MM.1S (cell line): Measurements from ENCODE around the gene MROH2A.

ENCODE experiments used
- DNase-seq: peaks from one replicate; pipeline ENCODE4 v3.0.0-alpha.2; 2015
- H2AFZ ChIP-seq: fragments of 300-600 bp; sonication (generic); 2 replicates; pipeline ENCODE4 v1.6.0; 2016; ENCODE audit warnings: antibody characterized with exemption, low read length
- H3F3A ChIP-seq: fragments of 300-600 bp; sonication (generic); 2 replicates; pipeline ENCODE4 v1.6.1; 2016; ENCODE audit warnings: mild to moderate bottlenecking, antibody characterized with exemption, low read length, moderate library complexity, mixed read lengths; ENCODE audit not compliant: insufficient read depth
- H3K27ac ChIP-seq: fragments of 300-600 bp; sonication (generic); 2 replicates; pipeline ENCODE4 v1.5.1; 2016; ENCODE audit warnings: mild to moderate bottlenecking, low read length
- H3K27me3 ChIP-seq: fragments of 300-600 bp; sonication (generic); replicated peaks from 2 replicates; pipeline ENCODE4 v1.6.0; 2016; ENCODE audit warnings: low read length; ENCODE audit not compliant: insufficient read depth
- H3K36me3 ChIP-seq: fragments of 300-600 bp; sonication (generic); replicated peaks from 2 replicates; pipeline ENCODE4 v1.6.1; 2016; ENCODE audit warnings: mild to moderate bottlenecking, low read length, mixed read lengths; ENCODE audit not compliant: insufficient read depth
- H3K4me1 ChIP-seq: fragments of 300-600 bp; sonication (generic); 2 replicates; pipeline ENCODE4 v1.6.1; 2016; ENCODE audit warnings: low read length, mixed read lengths
- H3K4me2 ChIP-seq: fragments of 300-600 bp; sonication (generic); 2 replicates; pipeline ENCODE4 v1.6.0; 2016; ENCODE audit warnings: low read depth, low read length
- H3K4me3 ChIP-seq: fragments of 300-600 bp; sonication (generic); 2 replicates; pipeline ENCODE4 v1.5.1; 2016; ENCODE audit warnings: low read length, mixed read lengths
- H3K79me2 ChIP-seq: fragments of 300-600 bp; sonication (generic); 2 replicates; pipeline ENCODE4 v1.6.1; 2016; ENCODE audit warnings: mixed run types, low read length, mixed read lengths
- H3K9ac ChIP-seq: fragments of 300-600 bp; sonication (generic); 2 replicates; pipeline ENCODE4 v1.6.1; 2016; ENCODE audit warnings: low read length, mixed read lengths
- H3K9me2 ChIP-seq: fragments of 300-600 bp; sonication (generic); replicated peaks from 2 replicates; pipeline ENCODE4 v1.6.1; 2016; ENCODE audit warnings: mild to moderate bottlenecking, low read length, mixed read lengths; ENCODE audit not compliant: insufficient read depth
- H3K9me3 ChIP-seq: fragments of 300-600 bp; sonication (generic); replicated peaks from 2 replicates; pipeline ENCODE4 v1.6.1; 2016; ENCODE audit warnings: mild to moderate bottlenecking, low read length, mixed read lengths; ENCODE audit not compliant: insufficient read depth
- H4K20me1 ChIP-seq: fragments of 300-600 bp; sonication (generic); 2 replicates; pipeline ENCODE4 v1.6.1; 2016; ENCODE audit warnings: mild to moderate bottlenecking, low read length, moderate library complexity, mixed read lengths; ENCODE audit not compliant: insufficient read depth
- EZH2 ChIP-seq: fragments of 300-600 bp; sonication (generic); optimal IDR thresholded peaks from 2 replicates; pipeline ENCODE3; 2017; ENCODE audit warnings: low read depth, mild to moderate bottlenecking, antibody characterized with exemption, low read length, mixed read lengths
- EZH2phosphoT487 ChIP-seq: fragments of 300-600 bp; sonication (generic); IDR thresholded peaks from 2 replicates; pipeline ENCODE4 v1.6.1; 2018; ENCODE audit warnings: antibody characterized with exemption, low read length
- TF ChIP-seq, protein P1 (sequence below): fragments of 300-600 bp; sonication (generic); IDR thresholded peaks from 2 replicates; pipeline ENCODE4 v1.5.1; 2016; ENCODE audit warnings: antibody characterized with exemption, low read length, mixed read lengths

Gene MROH2A

DNA sequence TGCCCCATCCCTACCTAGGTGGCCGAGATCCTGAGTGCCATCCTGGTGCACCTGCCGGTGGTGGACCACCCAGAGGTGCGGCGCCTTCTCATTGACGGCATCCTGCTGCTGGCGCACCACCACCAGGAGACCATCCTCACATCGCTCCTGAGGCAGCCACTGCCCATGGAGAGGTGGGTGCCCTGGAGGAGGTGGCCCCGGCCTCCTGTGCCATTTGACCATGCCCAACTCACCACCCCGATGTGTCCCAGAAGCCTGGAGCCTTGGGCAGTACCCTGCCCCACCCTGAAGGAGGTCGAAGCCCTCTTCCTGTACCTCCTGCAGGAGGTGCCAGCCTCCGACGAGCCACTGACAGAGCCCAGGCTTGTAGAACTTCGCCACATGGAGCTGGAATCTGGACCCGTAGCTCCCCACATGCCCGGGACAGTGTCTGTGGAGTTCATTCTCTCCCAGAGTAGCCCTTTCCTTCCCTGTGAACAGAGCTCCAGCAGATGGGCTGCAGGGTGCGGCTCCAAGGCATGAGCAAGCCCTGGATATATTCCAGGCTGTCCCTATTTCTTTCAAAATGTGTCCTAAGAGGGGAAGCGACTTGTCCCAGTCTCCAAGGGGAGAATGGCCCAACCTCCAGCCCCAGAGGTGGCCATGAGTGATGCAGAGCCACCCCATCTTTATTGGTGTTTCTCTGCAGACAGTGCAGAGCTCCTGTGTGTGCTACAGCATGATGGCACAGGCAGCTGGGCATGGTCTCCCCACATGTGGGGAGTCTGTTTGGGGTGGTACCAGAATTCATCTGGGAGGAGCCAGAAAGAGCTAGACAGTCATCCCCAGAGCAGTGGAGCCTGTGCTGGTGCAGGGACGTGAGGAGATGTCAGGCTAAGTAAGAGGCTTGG lies 42.0 kb downstream of the MROH2A start:
- H3K9me2 ChIP-seq: no peaks in the 10 kb centered on the region
- no peak overlapping the region for H3K4me3 ChIP-seq
- H3K27ac ChIP-seq: no peak overlapping the region
- no peak for DNase-seq
- no peaks in the 10 kb centered on the region for H3K36me3 ChIP-seq
- TF ChIP-seq EZH2phosphoT487 (no peak), EZH2 (no peak)
- TF ChIP-seq, protein P1, sequence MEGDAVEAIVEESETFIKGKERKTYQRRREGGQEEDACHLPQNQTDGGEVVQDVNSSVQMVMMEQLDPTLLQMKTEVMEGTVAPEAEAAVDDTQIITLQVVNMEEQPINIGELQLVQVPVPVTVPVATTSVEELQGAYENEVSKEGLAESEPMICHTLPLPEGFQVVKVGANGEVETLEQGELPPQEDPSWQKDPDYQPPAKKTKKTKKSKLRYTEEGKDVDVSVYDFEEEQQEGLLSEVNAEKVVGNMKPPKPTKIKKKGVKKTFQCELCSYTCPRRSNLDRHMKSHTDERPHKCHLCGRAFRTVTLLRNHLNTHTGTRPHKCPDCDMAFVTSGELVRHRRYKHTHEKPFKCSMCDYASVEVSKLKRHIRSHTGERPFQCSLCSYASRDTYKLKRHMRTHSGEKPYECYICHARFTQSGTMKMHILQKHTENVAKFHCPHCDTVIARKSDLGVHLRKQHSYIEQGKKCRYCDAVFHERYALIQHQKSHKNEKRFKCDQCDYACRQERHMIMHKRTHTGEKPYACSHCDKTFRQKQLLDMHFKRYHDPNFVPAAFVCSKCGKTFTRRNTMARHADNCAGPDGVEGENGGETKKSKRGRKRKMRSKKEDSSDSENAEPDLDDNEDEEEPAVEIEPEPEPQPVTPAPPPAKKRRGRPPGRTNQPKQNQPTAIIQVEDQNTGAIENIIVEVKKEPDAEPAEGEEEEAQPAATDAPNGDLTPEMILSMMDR: no peak
- H3K79me2 ChIP-seq: no peaks in the 10 kb centered on the region
- H3F3A ChIP-seq: no peaks in the 10 kb centered on the region
- H3K9ac ChIP-seq: no peak overlapping the region
- H3K9me3 ChIP-seq: no peaks in the 10 kb centered on the region
- no peaks in the 10 kb centered on the region for H3K4me1 ChIP-seq
- no peaks in the 10 kb centered on the region for H4K20me1 ChIP-seq
- no peaks in the 10 kb centered on the region for H3K27me3 ChIP-seq
- no peak overlapping the region for H3K4me2 ChIP-seq
- H2AFZ ChIP-seq: no peak overlapping the region

DNA sequence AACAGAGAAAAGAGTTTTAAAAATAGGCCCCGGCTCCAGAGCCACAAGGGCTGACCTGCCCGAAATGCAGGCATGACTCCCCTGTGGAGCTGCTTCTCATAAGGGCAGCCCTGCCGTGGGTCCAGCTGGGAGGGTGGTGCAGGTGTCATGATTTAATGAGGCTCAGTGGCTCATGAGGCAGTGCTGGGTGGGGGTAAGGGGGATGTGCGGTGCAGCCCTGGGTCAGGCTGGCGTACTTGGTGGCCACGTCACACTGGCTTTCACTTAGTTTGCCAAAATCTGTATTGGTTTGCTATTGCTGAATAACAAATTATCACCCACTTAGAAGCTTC lies 42.6 kb downstream of the MROH2A start:
- H3K9ac ChIP-seq: no peak overlapping the region
- H3K27ac ChIP-seq: no peak overlapping the region
- TF ChIP-seq EZH2 (no peak), EZH2phosphoT487 (no peak)
- TF ChIP-seq, protein P1: no peak
- H3K4me2 ChIP-seq: no peak overlapping the region
- H3F3A ChIP-seq: no peaks in the 10 kb centered on the region
- DNase-seq: no peak
- H3K4me1 ChIP-seq: no peaks in the 10 kb centered on the region
- no peaks in the 10 kb centered on the region for H3K36me3 ChIP-seq
- no peaks in the 10 kb centered on the region for H4K20me1 ChIP-seq
- no peak overlapping the region for H3K4me3 ChIP-seq
- no peak overlapping the region for H2AFZ ChIP-seq
- no peaks in the 10 kb centered on the region for H3K27me3 ChIP-seq
- no peaks in the 10 kb centered on the region for H3K9me3 ChIP-seq
- no peaks in the 10 kb centered on the region for H3K9me2 ChIP-seq
- H3K79me2 ChIP-seq: no peaks in the 10 kb centered on the region

DNA sequence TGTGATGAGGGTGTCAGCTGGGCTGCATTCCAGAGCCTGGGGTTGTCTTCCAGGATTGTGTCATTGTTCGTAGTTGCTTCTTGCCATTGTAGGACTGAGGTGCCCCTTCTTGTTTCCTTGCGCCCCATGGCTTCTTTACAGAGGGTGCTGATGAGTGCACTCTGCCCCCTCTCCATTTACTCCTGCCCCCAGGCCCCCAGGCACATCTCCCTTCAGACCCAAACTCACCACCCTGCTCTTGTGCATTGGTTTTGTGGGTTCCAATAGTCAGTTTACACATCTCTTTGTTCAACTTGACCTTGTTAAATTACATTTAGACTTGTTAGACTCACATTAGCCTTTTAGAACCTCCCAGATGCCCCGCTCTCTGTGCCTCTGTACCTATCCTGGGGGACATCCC lies 43.1 kb downstream of the MROH2A start:
- Histone ChIP-seq H2AFZ (no peak overlapping the region), H3K9me2 (no peaks in the 10 kb centered on the region), H3K9me3 (no peaks in the 10 kb centered on the region), H3K36me3 (no peaks in the 10 kb centered on the region), H3K79me2 (no peaks in the 10 kb centered on the region), H3K9ac (no peak overlapping the region), H3F3A (no peaks in the 10 kb centered on the region), H3K4me3 (no peak overlapping the region), H3K27me3 (no peaks in the 10 kb centered on the region), H3K4me1 (no peaks in the 10 kb centered on the region), H3K27ac (no peak overlapping the region), H3K4me2 (no peak overlapping the region), H4K20me1 (no peaks in the 10 kb centered on the region)
- DNase-seq: no peak
- TF ChIP-seq, protein P1: no peak
- no peak for TF ChIP-seq EZH2
- no peak for TF ChIP-seq EZH2phosphoT487
